Tibial artery (tissue), 4 donors: ENCODE data around the gene ATXN10.
A peak's percentile ranks its signal among the peaks of the same experiment; 100 is the strongest.

ENCODE experiments used
- DNase-seq, 2 donors: peaks; one replicate each; pipeline ENCODE4 v3.0.0-alpha.2; 2019
- H3K27ac ChIP-seq, 2 donors: fragments of 200-600 bp; sonication (generic) in 1 of 2; 1 replicate in 1 of 2; 2 replicates in 1 of 2; pipeline ENCODE4 v1.5.1; 2018 to 2019; ENCODE audit warnings: mild to moderate bottlenecking in 1 of 2
- H3K27me3 ChIP-seq, 2 donors: fragments of 200-600 bp; sonication (generic) in 1 of 2; one replicate each; pipeline versions ENCODE4 v1.5.1 to v1.6.0; 2016 to 2019
- H3K36me3 ChIP-seq, 3 donors: fragments of 200-600 bp; sonication (generic) in 2 of 3; one replicate each; pipeline ENCODE4 v1.5.1; 2016 to 2019; ENCODE audit warnings: mild to moderate bottlenecking in 2 of 3
- H3K4me1 ChIP-seq, 4 donors: fragments of 200-600 bp; sonication (generic) in 2 of 4; 1 replicate in 3 of 4; 2 replicates in 1 of 4; pipeline ENCODE4 v1.5.1; 2016 to 2019
- H3K4me3 ChIP-seq, 2 donors: fragments of 200-600 bp; sonication (generic) in 1 of 2; 1 replicate in 1 of 2; 2 replicates in 1 of 2; pipeline ENCODE4 v1.5.1; 2018 to 2019; ENCODE audit warnings: mild to moderate bottlenecking in 2 of 2
- H3K9me3 ChIP-seq, 3 donors: fragments of 200-600 bp; sonication (generic) in 1 of 3; one replicate each; pipeline ENCODE4 v1.5.1; 2016 to 2019
- intact Hi-C: fragments of 100-400 bp; cut with DNase I; formaldehyde crosslinking; loops from one replicate; pipeline ENCODE4 v1.15.0; 2023; ENCODE audit warnings: low total_unique reads
- TF ChIP-seq, protein P1 (sequence below), 2 experiments: fragments of 200-600 bp in 1 of 2; fragments of 450-650 bp in 1 of 2; IDR thresholded peaks; one replicate each; pipeline ENCODE4 v1.5.1; 2017 to 2019; ENCODE audit warnings: antibody characterized with exemption in 2 of 2, mild to moderate bottlenecking in 1 of 2, moderate library complexity in 1 of 2

Gene ATXN10

DNA sequence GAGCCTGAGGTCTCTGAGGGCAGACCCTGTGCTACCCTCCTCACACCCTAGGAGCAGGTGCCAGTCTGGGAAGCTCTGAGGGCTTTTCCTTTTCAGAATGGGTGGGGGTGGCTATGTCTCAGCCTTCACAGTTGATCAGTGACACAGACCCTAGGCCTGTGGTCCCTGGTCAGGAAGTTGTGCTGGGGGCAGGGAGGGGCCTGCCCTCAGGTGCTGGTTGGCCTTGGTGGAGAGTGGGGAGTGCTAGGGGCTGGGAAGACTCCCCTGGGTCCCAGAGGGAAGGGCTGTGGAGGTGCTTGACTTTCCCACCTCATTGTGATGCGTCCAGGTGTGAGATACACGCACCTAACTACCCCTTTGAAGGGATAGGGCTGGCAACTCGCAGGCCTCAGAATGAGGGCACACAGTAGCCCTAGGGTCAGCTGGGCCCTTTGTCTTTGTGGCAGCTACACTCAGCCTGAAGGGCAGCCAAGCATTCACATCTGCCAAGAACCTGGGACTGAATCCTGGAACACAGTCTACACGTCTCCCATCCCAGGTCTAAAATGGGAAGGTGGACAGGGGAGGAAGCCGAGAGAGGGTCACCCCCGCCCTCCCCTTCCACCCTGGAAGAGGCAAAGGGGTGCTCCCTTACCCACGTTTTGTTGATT is 31.2 kb upstream of the ATXN10 start:
- Histone ChIP-seq H3K9me3 (no peaks in the 10 kb centered on the region), H3K27me3 (peaks cover 0 to 55% of the 10 kb centered on the region in 2 donors), H3K4me1 (peaks cover 0 to 3% (median under 1%) of the 10 kb centered on the region in 4 donors), H3K27ac (no peak overlapping the region), H3K36me3 (no peaks in the 10 kb centered on the region), H3K4me3 (no peak overlapping the region)
- DNase-seq = no peak
- TF ChIP-seq, protein P1, sequence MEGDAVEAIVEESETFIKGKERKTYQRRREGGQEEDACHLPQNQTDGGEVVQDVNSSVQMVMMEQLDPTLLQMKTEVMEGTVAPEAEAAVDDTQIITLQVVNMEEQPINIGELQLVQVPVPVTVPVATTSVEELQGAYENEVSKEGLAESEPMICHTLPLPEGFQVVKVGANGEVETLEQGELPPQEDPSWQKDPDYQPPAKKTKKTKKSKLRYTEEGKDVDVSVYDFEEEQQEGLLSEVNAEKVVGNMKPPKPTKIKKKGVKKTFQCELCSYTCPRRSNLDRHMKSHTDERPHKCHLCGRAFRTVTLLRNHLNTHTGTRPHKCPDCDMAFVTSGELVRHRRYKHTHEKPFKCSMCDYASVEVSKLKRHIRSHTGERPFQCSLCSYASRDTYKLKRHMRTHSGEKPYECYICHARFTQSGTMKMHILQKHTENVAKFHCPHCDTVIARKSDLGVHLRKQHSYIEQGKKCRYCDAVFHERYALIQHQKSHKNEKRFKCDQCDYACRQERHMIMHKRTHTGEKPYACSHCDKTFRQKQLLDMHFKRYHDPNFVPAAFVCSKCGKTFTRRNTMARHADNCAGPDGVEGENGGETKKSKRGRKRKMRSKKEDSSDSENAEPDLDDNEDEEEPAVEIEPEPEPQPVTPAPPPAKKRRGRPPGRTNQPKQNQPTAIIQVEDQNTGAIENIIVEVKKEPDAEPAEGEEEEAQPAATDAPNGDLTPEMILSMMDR (IDR thresholded peaks at IDR 0.05) = no peak
- intact Hi-C loops = no loop called here

DNA sequence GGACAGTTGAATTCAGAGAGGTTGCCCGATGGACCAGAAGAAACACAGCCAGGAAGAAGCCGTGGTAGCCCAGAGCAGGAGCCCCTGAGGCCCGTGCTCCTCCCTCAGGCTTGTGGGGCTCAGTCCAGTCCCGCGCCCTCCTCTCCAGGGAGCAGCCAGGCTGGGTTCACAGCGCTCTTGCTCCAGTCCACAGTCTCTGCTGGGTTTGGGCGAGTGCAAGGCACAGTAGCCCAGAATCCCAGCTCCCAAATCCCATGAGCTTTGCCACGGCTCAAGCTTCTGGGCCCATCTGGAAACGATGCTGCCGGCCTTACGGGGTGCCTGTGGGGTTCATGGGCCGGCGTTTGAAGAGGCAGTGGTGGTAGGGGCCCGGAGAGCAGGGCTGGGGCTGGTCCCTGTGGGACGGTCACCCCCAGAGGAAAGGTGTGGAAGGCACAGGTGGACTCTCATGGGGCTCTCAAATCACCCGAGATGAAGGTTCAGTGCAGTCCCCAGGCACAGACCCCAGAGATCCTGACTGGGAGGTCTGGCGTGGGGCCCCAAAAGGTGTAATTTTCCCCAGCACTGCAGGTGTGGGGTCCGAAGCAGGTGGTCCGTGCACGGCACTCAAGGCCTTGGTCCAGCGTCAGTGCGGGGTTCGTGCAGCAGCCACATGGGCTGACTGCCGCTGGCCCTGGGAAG is 30.6 kb upstream of the ATXN10 start:
- TF ChIP-seq, protein P1 (IDR thresholded peaks at IDR 0.05) = no peak

DNA sequence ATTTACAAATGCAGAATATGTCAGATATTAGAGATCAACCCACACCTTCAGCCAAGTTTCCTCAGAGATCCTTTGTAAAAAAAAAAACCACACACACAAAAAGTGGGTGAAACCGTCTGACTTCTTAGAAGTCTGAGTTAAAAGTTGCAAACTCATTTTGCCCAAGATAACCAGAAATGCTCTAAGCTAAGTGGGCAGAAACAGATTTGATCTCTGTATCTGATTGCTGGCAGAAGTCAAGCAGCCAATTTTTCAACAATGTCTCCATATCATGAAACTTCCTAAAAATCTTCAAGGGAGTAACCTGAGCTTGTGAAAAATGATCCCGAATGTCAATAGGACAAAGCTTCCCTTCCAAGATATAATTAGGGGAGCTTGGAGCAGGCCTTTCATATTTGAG is 28.6 kb upstream of the ATXN10 start:
- Histone ChIP-seq H3K27ac (no peak overlapping the region), H3K4me3 (no peak overlapping the region), H3K9me3 (no peaks in the 10 kb centered on the region), H3K4me1 (peaks cover 0 to 7% (median 3%) of the 10 kb centered on the region in 4 donors), H3K27me3 (peaks cover 0 to 71% of the 10 kb centered on the region in 2 donors), H3K36me3 (no peaks in the 10 kb centered on the region)
- intact Hi-C loops = no loop called here
- TF ChIP-seq, protein P1 (IDR thresholded peaks at IDR 0.05) = no peak
- no peak for DNase-seq

More for the DNA sequence above, 30.6 kb upstream of the ATXN10 start:
- H3K4me1 ChIP-seq = peaks cover 0 to 7% (median 3%) of the 10 kb centered on the region in 4 donors
- no peak overlapping the region for H3K27ac ChIP-seq
- no peaks in the 10 kb centered on the region for H3K9me3 ChIP-seq
- no peak overlapping the region for H3K4me3 ChIP-seq
- DNase-seq = peak in 1 of 2 donors; percentile 60
- no peaks in the 10 kb centered on the region for H3K36me3 ChIP-seq
- peaks cover 0 to 62% of the 10 kb centered on the region in 2 donors for H3K27me3 ChIP-seq
- intact Hi-C loops = no loop called here

DNA sequence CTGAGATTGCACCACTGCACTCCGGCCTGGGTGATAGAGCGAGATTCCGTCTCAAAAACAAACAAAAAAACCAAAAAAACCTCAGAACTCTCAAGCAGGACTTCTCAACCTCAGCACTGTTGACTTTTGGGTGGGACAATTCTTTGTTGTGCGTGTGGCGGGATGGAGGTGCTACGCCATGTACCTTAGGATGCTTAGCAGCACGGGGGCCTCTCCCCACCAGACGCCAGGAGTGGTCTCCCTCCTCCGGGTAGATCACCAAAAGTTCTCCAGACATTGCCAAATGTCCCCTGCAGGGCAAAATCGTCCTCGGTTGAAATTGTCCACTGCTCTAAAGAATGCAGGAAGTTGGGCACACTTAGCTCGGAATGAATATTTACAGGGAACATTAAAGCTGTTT is 26.9 kb upstream of the ATXN10 start:
- Histone ChIP-seq H3K4me1 (peaks cover 0 to 7% (median 3%) of the 10 kb centered on the region in 4 donors), H3K27ac (no peak overlapping the region), H3K27me3 (peaks cover 0 to 68% of the 10 kb centered on the region in 2 donors), H3K4me3 (no peak overlapping the region), H3K36me3 (no peaks in the 10 kb centered on the region), H3K9me3 (no peaks in the 10 kb centered on the region)
- TF ChIP-seq, protein P1 (IDR thresholded peaks at IDR 0.05) = no peak
- intact Hi-C loops = no loop called here
- no peak for DNase-seq

DNA sequence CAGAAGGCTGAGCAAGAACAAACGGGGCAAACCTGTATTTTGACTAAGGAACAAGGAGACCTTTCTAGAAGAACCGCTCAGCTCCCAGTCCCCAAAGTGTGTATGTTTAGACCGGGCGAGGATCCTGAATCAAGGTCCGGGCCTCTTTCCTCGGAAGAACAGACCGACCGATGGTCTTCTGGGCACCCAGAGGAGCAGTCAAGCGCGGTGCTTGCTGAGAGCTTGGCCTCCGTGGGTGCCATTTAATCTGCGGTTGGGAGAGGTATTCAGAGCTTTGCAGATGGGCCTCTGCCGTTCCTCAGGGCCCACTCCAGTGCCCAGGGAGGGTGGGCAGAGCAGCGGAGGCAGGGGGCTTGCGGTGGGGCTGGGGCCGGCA is 26.5 kb upstream of the ATXN10 start:
- peaks cover 0 to 68% of the 10 kb centered on the region in 2 donors for H3K27me3 ChIP-seq
- intact Hi-C loops = no loop called here
- TF ChIP-seq, protein P1 (IDR thresholded peaks at IDR 0.05) = no peak

More for the DNA sequence above, 26.5 kb upstream of the ATXN10 start:
- Histone ChIP-seq H3K4me3 (no peak overlapping the region), H3K9me3 (no peaks in the 10 kb centered on the region), H3K27ac (no peak overlapping the region), H3K4me1 (peaks cover 0 to 7% (median 3%) of the 10 kb centered on the region in 4 donors), H3K36me3 (no peaks in the 10 kb centered on the region)
- no peak for DNase-seq
